Measurements from ENCODE around the gene PITPNM3. TPM values are rescaled to one million over a fixed set of nuclear protein-coding genes. Genes with fewer than 3 reads are reported as not detected.
"Not testable (repeated sequence)": the region's sequence is repeated elsewhere in the genome, so short reads cannot be mapped to it uniquely, and the experiment has no call there.

The PITPNM3 gene
- total RNA-seq, 4 donors from 2014 or later: 2.1 to 5.4 (median 4.0) TPM

- Histone ChIP-seq H3K4me1 (peaks cover 0 to 13% (median 5%) of the 10 kb centered on the region in 4 donors), H3K36me3 (peaks cover 0 to 9% (median 0%) of the 10 kb centered on the region in 3 donors), H3K27me3 (no peaks in the 10 kb centered on the region), H3K27ac (no peak overlapping the region), H3K4me3 (no peak overlapping the region), H3K9me3 (no peaks in the 10 kb centered on the region)
- TF ChIP-seq POLR2A (IDR thresholded peaks at IDR 0.05): no peak
- TF ChIP-seq, protein P1, sequence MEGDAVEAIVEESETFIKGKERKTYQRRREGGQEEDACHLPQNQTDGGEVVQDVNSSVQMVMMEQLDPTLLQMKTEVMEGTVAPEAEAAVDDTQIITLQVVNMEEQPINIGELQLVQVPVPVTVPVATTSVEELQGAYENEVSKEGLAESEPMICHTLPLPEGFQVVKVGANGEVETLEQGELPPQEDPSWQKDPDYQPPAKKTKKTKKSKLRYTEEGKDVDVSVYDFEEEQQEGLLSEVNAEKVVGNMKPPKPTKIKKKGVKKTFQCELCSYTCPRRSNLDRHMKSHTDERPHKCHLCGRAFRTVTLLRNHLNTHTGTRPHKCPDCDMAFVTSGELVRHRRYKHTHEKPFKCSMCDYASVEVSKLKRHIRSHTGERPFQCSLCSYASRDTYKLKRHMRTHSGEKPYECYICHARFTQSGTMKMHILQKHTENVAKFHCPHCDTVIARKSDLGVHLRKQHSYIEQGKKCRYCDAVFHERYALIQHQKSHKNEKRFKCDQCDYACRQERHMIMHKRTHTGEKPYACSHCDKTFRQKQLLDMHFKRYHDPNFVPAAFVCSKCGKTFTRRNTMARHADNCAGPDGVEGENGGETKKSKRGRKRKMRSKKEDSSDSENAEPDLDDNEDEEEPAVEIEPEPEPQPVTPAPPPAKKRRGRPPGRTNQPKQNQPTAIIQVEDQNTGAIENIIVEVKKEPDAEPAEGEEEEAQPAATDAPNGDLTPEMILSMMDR (IDR thresholded peaks at IDR 0.05): no peak
- no peak for DNase-seq
Observed at GRCh38 chr17:6573982-6574686, 17.8 kb upstream of the PITPNM3 start.

DNA sequence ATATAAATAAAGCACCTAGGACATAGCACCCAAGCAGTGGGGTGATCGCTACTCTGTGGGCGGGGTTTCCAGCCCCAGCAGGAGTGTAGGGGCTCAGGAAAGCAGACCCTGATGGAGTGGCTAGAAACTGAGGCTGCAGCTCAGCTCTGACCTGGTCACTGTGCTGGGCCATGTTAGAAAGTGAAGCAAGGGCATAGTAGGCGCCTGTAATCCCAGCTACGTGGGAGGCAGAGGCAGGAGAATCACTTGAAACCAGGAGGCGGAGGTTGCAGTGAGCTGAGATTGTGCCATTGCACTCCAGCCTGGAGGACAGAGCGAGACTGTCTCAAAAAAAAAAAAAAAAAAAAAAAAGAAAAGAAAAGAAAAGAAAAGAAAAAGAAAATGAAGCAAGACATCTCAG is 17.1 kb upstream of the PITPNM3 start:
- peaks cover 0 to 13% (median 5%) of the 10 kb centered on the region in 4 donors for H3K4me1 ChIP-seq
- H3K9me3 ChIP-seq, H3K27ac ChIP-seq, H3K36me3 ChIP-seq, H3K27me3 ChIP-seq, DNase-seq, H3K4me3 ChIP-seq: not testable (repeated sequence)

DNA sequence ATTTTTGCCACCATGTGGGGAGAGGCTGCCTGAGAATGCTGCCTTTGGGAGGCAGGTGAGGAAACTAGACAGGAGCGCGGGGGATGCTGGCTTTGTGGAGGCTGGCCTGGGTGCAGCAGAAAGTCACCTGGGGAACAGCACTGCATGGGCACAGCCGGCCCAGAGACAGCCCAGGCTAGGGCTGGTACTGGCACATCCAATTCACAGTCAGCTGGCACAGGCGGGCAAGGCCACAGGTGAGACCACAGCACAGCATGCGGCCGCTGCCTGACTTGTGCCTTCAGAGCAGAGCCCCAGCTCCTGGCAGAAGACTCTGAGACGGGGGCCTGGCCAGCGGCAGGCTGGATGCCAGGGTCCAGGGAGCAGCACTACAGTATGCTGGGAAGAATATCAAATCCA is 16.6 kb upstream of the PITPNM3 start:
- TF ChIP-seq, protein P1 (IDR thresholded peaks at IDR 0.05): no peak
- no peak for TF ChIP-seq POLR2A (IDR thresholded peaks at IDR 0.05)
- Histone ChIP-seq H3K4me1 (peaks cover 0 to 13% (median 5%) of the 10 kb centered on the region in 4 donors), H3K27me3 (no peaks in the 10 kb centered on the region), H3K9me3 (no peaks in the 10 kb centered on the region), H3K36me3 (no peaks in the 10 kb centered on the region), H3K27ac (no peak overlapping the region), H3K4me3 (no peak overlapping the region)
- no peak for DNase-seq

GRCh38 chr17:6571452-6571781 is 15.1 kb upstream of the PITPNM3 start:
- peak in 2 of 3 donors; percentile 5 to 9 for DNase-seq
- no peaks in the 10 kb centered on the region for H3K9me3 ChIP-seq
- H3K36me3 ChIP-seq: no peaks in the 10 kb centered on the region
- H3K27me3 ChIP-seq: no peaks in the 10 kb centered on the region
- peaks cover 0 to 13% (median 5%) of the 10 kb centered on the region in 4 donors for H3K4me1 ChIP-seq
- H3K4me3 ChIP-seq: no peak overlapping the region
- TF ChIP-seq POLR2A (IDR thresholded peaks at IDR 0.05): no peak
- TF ChIP-seq, protein P1 (IDR thresholded peaks at IDR 0.05): no peak
- no peak overlapping the region for H3K27ac ChIP-seq

GRCh38 chr17:6570731-6571451 is 14.5 kb upstream of the PITPNM3 start:
- H3K4me3 ChIP-seq: no peak overlapping the region
- DNase-seq: peak in 2 of 3 donors; percentile 5 to 21
- TF ChIP-seq POLR2A (IDR thresholded peaks at IDR 0.05): no peak
- TF ChIP-seq, protein P1 (IDR thresholded peaks at IDR 0.05): no peak
- H3K36me3 ChIP-seq: no peaks in the 10 kb centered on the region
- no peaks in the 10 kb centered on the region for H3K9me3 ChIP-seq
- H3K27me3 ChIP-seq: no peaks in the 10 kb centered on the region
- H3K4me1 ChIP-seq: peaks cover 0 to 11% (median 3%) of the 10 kb centered on the region in 4 donors
- H3K27ac ChIP-seq: no peak overlapping the region
